ENCODE data around the gene DMTF1. TPM values are rescaled to one million over a fixed set of nuclear protein-coding genes. Genes with fewer than 3 reads are reported as not detected.

The DMTF1 gene, protein sequence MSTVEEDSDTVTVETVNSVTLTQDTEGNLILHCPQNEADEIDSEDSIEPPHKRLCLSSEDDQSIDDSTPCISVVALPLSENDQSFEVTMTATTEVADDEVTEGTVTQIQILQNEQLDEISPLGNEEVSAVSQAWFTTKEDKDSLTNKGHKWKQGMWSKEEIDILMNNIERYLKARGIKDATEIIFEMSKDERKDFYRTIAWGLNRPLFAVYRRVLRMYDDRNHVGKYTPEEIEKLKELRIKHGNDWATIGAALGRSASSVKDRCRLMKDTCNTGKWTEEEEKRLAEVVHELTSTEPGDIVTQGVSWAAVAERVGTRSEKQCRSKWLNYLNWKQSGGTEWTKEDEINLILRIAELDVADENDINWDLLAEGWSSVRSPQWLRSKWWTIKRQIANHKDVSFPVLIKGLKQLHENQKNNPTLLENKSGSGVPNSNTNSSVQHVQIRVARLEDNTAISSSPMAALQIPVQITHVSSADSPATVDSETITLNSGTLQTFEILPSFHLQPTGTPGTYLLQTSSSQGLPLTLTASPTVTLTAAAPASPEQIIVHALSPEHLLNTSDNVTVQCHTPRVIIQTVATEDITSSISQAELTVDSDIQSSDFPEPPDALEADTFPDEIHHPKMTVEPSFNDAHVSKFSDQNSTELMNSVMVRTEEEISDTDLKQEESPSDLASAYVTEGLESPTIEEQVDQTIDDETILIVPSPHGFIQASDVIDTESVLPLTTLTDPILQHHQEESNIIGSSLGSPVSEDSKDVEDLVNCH
- 100 to 1,000 TPM in 1 of 4 donors, 10 to 100 TPM in 3; 64.4 to 121 (median 78.4) TPM for total RNA-seq

DNA sequence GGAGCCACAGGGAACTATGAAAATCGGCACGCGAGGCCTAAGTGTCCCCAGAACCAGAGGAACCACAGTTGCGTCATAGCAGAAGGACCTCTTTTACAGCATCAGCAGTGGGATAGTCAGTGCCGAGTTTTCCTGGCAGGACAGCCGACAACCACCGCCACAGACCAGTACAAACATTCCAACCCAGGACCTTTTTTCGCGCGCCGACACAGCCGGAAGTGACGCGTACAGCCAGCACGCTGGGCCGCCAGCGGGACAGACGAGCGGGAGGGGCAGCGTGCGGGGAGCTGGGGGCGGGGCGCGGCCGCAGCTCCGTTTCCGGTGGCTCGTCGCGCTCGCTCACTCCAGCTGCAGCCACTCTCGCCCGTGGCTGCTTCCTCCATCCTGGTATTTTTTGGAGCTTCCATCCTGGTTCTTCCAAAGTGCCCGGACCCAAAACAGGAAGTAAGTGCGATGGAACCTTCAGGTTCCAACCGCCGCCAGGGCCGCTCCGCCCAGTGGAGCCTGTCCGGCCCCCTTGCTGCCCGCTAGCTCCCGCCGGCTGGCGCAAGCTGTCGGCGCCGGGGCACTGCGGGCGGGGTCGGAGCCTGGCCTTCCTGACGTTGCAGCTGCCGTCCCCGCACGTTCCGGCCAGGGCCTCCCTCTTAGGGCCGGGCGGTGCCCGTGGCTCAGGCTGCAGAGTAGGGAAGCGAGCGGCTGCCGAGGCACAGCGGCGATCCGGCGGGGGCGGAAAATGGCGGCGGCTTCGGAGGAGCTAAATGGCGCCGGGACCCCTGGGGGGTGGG, at the start of gene DMTF1:
Gene DMTF1 (plus strand): TSS at position 342 of the 785 bp plus-strand sequence. CDS start 12,489 bp downstream, outside the sequence.
- ATAC-seq (ENCODE audit: low FRiP score) (peak; percentile 97), DNase-seq (ENCODE audit: low spot score) (peak; percentile 78)
- TF ChIP-seq, protein P1, sequence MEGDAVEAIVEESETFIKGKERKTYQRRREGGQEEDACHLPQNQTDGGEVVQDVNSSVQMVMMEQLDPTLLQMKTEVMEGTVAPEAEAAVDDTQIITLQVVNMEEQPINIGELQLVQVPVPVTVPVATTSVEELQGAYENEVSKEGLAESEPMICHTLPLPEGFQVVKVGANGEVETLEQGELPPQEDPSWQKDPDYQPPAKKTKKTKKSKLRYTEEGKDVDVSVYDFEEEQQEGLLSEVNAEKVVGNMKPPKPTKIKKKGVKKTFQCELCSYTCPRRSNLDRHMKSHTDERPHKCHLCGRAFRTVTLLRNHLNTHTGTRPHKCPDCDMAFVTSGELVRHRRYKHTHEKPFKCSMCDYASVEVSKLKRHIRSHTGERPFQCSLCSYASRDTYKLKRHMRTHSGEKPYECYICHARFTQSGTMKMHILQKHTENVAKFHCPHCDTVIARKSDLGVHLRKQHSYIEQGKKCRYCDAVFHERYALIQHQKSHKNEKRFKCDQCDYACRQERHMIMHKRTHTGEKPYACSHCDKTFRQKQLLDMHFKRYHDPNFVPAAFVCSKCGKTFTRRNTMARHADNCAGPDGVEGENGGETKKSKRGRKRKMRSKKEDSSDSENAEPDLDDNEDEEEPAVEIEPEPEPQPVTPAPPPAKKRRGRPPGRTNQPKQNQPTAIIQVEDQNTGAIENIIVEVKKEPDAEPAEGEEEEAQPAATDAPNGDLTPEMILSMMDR (IDR thresholded peaks at IDR 0.05) = no peak

DNA sequence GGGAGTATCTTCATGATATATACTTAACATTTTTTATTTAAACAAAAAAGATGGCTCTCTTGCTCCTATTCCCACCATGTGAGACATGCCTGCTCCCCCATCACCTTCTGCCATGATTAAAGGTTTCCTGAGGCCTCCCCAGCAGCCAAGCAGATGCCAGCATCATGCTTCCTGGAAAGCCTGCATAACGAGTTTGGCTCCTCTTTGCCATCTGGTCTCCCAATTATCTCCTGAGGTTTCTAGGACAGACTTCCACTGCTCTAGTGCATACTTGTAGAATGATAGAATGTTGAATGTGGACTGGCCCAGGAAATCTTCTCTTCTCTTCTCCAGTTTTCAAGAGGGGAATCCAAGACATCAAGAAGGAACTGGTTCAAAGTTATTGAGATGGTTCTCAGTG, 46.9 kb upstream of the DMTF1 start:
- ATAC-seq (ENCODE audit: low FRiP score) (no peak), DNase-seq (ENCODE audit: low spot score) (no peak)
- TF ChIP-seq, protein P1 (IDR thresholded peaks at IDR 0.05) = no peak

DNA sequence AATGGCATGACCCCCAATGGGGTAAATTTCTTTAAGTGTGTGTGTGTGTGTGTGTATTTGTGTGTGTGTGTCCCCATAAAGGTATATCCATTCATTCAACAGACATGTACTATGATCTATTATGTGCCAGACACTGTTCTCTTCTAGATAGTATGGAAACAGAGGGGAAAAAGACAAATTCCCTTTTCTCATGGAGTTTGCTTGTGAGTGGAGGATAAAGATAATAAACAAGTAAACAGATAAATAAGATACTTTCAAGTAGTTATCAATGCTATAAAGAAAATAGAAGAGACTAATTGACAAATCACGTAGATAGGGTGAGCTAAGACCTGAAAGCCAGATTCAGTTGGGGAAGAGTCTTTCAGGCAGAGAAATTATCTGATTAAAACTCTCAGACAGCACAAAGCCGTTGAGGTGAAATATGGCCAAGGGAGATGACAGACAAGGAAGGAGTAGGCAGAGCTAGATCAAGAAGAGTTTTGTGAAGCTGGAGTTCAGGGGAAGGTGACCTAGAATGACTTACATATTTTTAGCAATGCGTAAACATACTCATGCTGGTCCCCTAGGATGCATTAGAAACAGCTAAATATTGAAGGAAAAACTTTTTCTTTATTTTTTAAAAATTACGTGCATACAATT, 45.2 kb upstream of the DMTF1 start:
- DNase-seq (ENCODE audit: low spot score) = no peak
- no peak for ATAC-seq (ENCODE audit: low FRiP score)
- TF ChIP-seq, protein P1 (IDR thresholded peaks at IDR 0.05) = no peak

DNA sequence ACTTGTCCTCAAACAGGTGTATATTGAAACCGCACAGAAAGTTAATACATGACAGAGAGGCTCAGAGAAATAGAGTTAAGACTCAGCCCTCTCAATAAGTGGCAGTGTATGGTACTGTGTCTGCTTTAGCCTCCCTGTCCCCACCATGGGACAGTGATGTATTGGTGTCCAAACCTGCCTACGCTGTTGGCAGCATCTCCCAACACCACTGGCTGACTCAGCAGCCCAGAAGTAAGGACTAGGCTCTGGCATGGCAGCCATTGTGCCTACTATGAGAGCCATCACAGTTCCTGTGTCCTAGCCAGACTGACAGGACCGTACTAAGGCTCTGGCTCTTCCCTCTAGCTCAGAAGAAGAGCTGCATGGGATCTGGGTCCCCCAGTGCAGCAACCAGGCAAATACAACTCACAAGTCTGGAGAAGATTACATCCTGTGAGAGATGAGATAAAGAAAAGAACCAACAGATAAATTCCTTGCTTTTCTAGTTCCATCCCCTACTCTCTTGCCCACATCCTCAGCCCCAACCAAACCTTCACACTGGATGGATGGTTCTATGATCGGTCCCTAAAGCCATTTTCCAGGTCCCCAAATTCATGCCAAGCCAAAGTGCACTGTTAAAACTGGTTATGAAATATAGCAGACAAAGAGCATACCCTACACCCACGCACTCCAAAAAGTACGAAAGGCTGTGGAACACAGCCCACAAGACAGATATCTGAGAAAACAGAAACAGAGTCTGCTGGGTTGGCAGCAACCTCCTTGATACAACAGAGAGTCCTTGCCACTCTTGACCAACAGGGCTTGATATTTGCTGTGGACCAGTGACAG, 44.1 kb upstream of the DMTF1 start:
- DNase-seq (ENCODE audit: low spot score) = no peak
- TF ChIP-seq, protein P1 (IDR thresholded peaks at IDR 0.05) = no peak
- ATAC-seq (ENCODE audit: low FRiP score) = no peak

DNA sequence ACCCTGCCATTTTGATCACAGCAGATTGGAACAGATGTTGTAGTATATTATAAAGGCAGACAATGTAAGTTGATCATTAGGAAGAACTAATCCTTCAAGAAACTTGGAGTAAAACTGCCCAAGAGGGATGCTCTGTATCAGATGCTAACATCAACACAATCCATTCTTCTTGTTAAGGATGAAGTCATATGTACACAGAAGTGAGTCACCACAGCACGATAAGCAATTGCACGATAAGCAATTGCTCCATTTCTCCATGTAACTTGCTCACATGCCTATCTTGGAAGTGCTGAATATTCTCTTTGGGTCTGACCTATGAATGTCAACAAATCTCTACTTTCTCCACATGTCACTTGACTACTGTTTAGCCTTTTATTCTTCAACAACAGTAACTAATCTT, 41.5 kb upstream of the DMTF1 start:
- DNase-seq (ENCODE audit: low spot score) (no peak), ATAC-seq (ENCODE audit: low FRiP score) (no peak)
- TF ChIP-seq, protein P1 (IDR thresholded peaks at IDR 0.05) = no peak

DNA sequence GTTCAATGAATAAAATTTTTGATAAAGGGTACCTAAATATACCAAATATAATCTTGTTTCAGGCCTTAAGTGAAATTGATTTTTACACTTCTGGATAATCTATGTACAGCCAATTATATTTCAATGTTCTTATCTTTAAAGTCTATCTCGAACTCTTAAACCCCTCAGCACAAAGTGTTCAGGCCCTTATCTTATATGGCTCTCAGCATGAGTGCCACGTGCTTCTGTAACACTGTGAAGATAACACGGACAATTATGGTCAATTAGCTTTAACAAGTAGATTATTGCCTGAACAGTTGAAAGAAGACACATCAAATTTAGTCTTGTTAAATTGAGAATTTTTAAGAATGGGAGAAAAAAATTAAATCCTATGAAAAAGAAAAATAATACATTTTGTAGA, 40.4 kb upstream of the DMTF1 start:
- no peak for ATAC-seq (ENCODE audit: low FRiP score)
- TF ChIP-seq, protein P1 (IDR thresholded peaks at IDR 0.05) = no peak
- DNase-seq (ENCODE audit: low spot score) = no peak
